Spinal cord (tissue), 10 donors: ENCODE measurements around the gene CADPS. TPM values are rescaled to one million over a fixed set of nuclear protein-coding genes. Genes with fewer than 3 reads are reported as not detected.

ENCODE experiments used
- DNase-seq, 6 donors: peaks; one replicate each; pipeline versions ENCODE4 v3.0.0 to v3.0.0-alpha.2; 2013 to 2015; ENCODE audit warnings: low spot score in 6 of 6, low read depth in 4 of 6
- H3K27ac ChIP-seq: one replicate; pipeline ENCODE4 v1.5.1; 2013; ENCODE audit warnings: low read depth, low read length, control low read depth
- H3K27me3 ChIP-seq: one replicate; pipeline ENCODE4 v1.6.1; 2013; ENCODE audit warnings: low read length; ENCODE audit not compliant: control insufficient read depth, insufficient read depth
- H3K36me3 ChIP-seq: one replicate; pipeline ENCODE4 v1.6.1; 2013; ENCODE audit warnings: low read length; ENCODE audit not compliant: control insufficient read depth, insufficient read depth
- H3K4me1 ChIP-seq: one replicate; pipeline ENCODE4 v1.6.1; 2013; ENCODE audit warnings: low read length; ENCODE audit not compliant: control insufficient read depth, insufficient read depth
- H3K4me3 ChIP-seq: one replicate; pipeline ENCODE4 v1.5.1; 2013; ENCODE audit warnings: low read depth, low read length, control low read depth
- H3K9me3 ChIP-seq: one replicate; pipeline ENCODE4 v1.6.1; 2013; ENCODE audit warnings: low read length; ENCODE audit not compliant: control insufficient read depth, insufficient read depth
- WGBS: methylation state at CpG from one replicate; pipeline ENCODE4 v1.1.5; 2013; ENCODE audit warnings: missing lambda C conversion rate; ENCODE audit not compliant: insufficient coverage; 5-methylcytosine and 5-hydroxymethylcytosine counted together
- polyA plus RNA-seq, 2 donors: library from polyadenylated mRNA; unstranded; fragments of 120-200 nt; gene quantifications; one replicate each; pipeline ENCODE4 v1.2.1, GENCODE V29; 2013; ENCODE audit not compliant: insufficient read length in 2 of 2
- total RNA-seq, 2 donors: library from RNA; depleted of rRNA in 1 of 2; stranded (reverse); fragments of 120-200 nt in 1 of 2; fragments of >200 nt in 1 of 2; gene quantifications; one replicate each; pipeline versions ENCODE4 v1.2.3 to v1.2.4, GENCODE V29; 2013 to 2014
- donor health status: healthy.

Gene CADPS
- total and polyA plus RNA-seq, 4 donors: 79.7 to 251 (median 198) TPM

- Histone ChIP-seq H3K36me3 (no peaks in the 10 kb centered on the region), H3K27me3 (no peaks in the 10 kb centered on the region), H3K4me1 (no peaks in the 10 kb centered on the region), H3K9me3 (no peaks in the 10 kb centered on the region), H3K4me3 (no peak overlapping the region), H3K27ac (no peak overlapping the region)
- no peak for DNase-seq
- WGBS: 95% methylated on average over 2 of the region's 2 CpGs
Observed at GRCh38 chr3:62638316-62638715, 236.9 kb downstream of the CADPS start.

- WGBS: 83% methylated on average over 1 of the region's 4 CpGs
- H3K27ac ChIP-seq: no peak overlapping the region
- H3K27me3 ChIP-seq: no peaks in the 10 kb centered on the region
- H3K4me1 ChIP-seq: no peaks in the 10 kb centered on the region
- H3K9me3 ChIP-seq: no peaks in the 10 kb centered on the region
- no peak overlapping the region for H3K4me3 ChIP-seq
- no peaks in the 10 kb centered on the region for H3K36me3 ChIP-seq
- DNase-seq: no peak
Observed at GRCh38 chr3:62636235-62636826, 238.9 kb downstream of the CADPS start.

GRCh38 chr3:62632510-62633294 lies 242.5 kb downstream of the CADPS start:
- H3K27me3 ChIP-seq: no peaks in the 10 kb centered on the region
- no peaks in the 10 kb centered on the region for H3K36me3 ChIP-seq
- 62% methylated on average over 5 of the region's 11 CpGs for WGBS
- H3K4me1 ChIP-seq: no peaks in the 10 kb centered on the region
- no peaks in the 10 kb centered on the region for H3K9me3 ChIP-seq
- peak in 1 of 6 donors; percentile 48 for DNase-seq
- H3K4me3 ChIP-seq: no peak overlapping the region
- no peak overlapping the region for H3K27ac ChIP-seq

- DNase-seq: peak in 1 of 6 donors; percentile 21
- Histone ChIP-seq H3K27me3 (no peaks in the 10 kb centered on the region), H3K4me3 (no peak overlapping the region), H3K9me3 (no peaks in the 10 kb centered on the region), H3K4me1 (no peaks in the 10 kb centered on the region), H3K27ac (no peak overlapping the region), H3K36me3 (no peaks in the 10 kb centered on the region)
- WGBS: no CpG with 5 or more reads among the region's 2 CpGs
Observed at GRCh38 chr3:62631488-62631887, 243.7 kb downstream of the CADPS start.

GRCh38 chr3:62630664-62631063 lies 244.6 kb downstream of the CADPS start:
- Histone ChIP-seq H3K27ac (no peak overlapping the region), H3K9me3 (no peaks in the 10 kb centered on the region), H3K4me1 (no peaks in the 10 kb centered on the region), H3K4me3 (no peak overlapping the region), H3K27me3 (no peaks in the 10 kb centered on the region), H3K36me3 (no peaks in the 10 kb centered on the region)
- no peak for DNase-seq

- H3K4me1 ChIP-seq: peaks cover 3% of the 10 kb centered on the region
- no peak overlapping the region for H3K4me3 ChIP-seq
- H3K36me3 ChIP-seq: no peaks in the 10 kb centered on the region
- WGBS: 24% methylated on average over 4 of the region's 6 CpGs
- DNase-seq: no peak
- H3K9me3 ChIP-seq: no peaks in the 10 kb centered on the region
- no peak overlapping the region for H3K27ac ChIP-seq
- H3K27me3 ChIP-seq: no peaks in the 10 kb centered on the region
Observed at GRCh38 chr3:62625268-62625667, 249.9 kb downstream of the CADPS start.

- Histone ChIP-seq H3K4me3 (no peak overlapping the region), H3K9me3 (no peaks in the 10 kb centered on the region), H3K27ac (no peak overlapping the region), H3K4me1 (peaks cover 3% of the 10 kb centered on the region), H3K36me3 (no peaks in the 10 kb centered on the region), H3K27me3 (no peaks in the 10 kb centered on the region)
- no peak for DNase-seq
Observed at GRCh38 chr3:62624185-62624584, 251.0 kb downstream of the CADPS start.

- Histone ChIP-seq H3K27ac (no peak overlapping the region), H3K4me1 (peaks cover 3% of the 10 kb centered on the region), H3K27me3 (no peaks in the 10 kb centered on the region), H3K4me3 (no peak overlapping the region), H3K36me3 (no peaks in the 10 kb centered on the region), H3K9me3 (no peaks in the 10 kb centered on the region)
- WGBS: no CpG with 5 or more reads among the region's 5 CpGs
- DNase-seq: peak in 5 of 6 donors; percentile 45 to 94 (median 63)
Observed at GRCh38 chr3:62622553-62623174, 252.6 kb downstream of the CADPS start.

- Histone ChIP-seq H3K9me3 (no peaks in the 10 kb centered on the region), H3K4me3 (no peak overlapping the region), H3K27me3 (no peaks in the 10 kb centered on the region), H3K4me1 (peaks cover 3% of the 10 kb centered on the region), H3K36me3 (no peaks in the 10 kb centered on the region), H3K27ac (no peak overlapping the region)
- WGBS: 73% methylated on average over 5 of the region's 6 CpGs
- no peak for DNase-seq
Observed at GRCh38 chr3:62621925-62622324, 253.3 kb downstream of the CADPS start.

GRCh38 chr3:62621176-62621575 lies 254.0 kb downstream of the CADPS start:
- Histone ChIP-seq H3K27ac (no peak overlapping the region), H3K9me3 (no peaks in the 10 kb centered on the region), H3K27me3 (no peaks in the 10 kb centered on the region), H3K4me3 (no peak overlapping the region), H3K36me3 (no peaks in the 10 kb centered on the region), H3K4me1 (peaks cover 3% of the 10 kb centered on the region)
- 64% methylated on average over 2 of the region's 3 CpGs for WGBS
- DNase-seq: no peak
